Stomach (tissue), 4 donors: ENCODE measurements around the gene EIF4G3.

ENCODE experiments used
- POLR2A ChIP-seq, 4 donors: fragments of 450-650 bp; IDR thresholded peaks; one replicate each; pipeline ENCODE4 v1.6.1; 2016; ENCODE audit warnings: antibody characterized with exemption in 4 of 4, control low read depth in 2 of 4, mild to moderate bottlenecking in 1 of 4, moderate library complexity in 1 of 4
- TF ChIP-seq, protein P1 (sequence below), 7 experiments: fragments of 450-650 bp in 4 of 7; fragments of 200-600 bp in 3 of 7; sonication (generic) in 3 of 7; IDR thresholded peaks; one replicate each; pipeline ENCODE4 v1.5.1; 2016 to 2019; ENCODE audit warnings: antibody characterized with exemption in 7 of 7, control low read depth in 2 of 7, mild to moderate bottlenecking in 1 of 7

DNA sequence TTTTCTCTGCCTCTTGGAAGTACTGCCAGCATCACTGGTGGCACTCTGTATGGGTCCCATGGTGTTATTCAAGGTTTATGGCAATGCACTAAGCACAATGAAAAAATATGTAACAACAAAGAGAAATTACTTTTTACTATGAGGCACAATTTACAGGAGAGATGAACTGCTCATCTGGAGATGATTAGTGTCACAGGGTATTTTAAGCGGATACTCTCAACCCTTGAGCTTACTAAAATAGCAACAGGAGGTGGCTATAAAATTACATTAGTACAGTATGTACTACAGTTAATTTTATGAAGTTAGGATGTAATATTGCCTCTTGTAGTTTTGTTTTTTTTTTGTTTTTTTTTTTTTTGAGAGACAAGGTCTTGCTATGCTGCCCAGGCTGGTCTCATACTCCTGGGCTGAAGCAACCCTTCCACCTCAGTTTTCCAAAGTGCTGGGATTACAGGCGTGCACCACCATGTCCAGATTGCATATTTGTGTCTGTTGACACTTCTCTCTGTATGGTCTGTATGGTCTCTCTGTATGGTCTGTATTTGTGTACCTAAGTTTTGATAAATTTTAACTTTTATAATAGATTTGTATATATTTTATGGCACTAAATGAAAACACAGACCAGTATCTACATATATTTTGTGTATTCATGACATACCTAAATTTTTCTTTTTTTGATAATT is 214.0 kb downstream of the EIF4G3 start:
- TF ChIP-seq, protein P1, sequence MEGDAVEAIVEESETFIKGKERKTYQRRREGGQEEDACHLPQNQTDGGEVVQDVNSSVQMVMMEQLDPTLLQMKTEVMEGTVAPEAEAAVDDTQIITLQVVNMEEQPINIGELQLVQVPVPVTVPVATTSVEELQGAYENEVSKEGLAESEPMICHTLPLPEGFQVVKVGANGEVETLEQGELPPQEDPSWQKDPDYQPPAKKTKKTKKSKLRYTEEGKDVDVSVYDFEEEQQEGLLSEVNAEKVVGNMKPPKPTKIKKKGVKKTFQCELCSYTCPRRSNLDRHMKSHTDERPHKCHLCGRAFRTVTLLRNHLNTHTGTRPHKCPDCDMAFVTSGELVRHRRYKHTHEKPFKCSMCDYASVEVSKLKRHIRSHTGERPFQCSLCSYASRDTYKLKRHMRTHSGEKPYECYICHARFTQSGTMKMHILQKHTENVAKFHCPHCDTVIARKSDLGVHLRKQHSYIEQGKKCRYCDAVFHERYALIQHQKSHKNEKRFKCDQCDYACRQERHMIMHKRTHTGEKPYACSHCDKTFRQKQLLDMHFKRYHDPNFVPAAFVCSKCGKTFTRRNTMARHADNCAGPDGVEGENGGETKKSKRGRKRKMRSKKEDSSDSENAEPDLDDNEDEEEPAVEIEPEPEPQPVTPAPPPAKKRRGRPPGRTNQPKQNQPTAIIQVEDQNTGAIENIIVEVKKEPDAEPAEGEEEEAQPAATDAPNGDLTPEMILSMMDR (IDR thresholded peaks at IDR 0.05): no peak
- no peak for TF ChIP-seq POLR2A (IDR thresholded peaks at IDR 0.05)
